ENCODE measurements around the gene GABBR1. TPM values are rescaled to one million over a fixed set of nuclear protein-coding genes. Genes with fewer than 3 reads are reported as not detected.

Gene GABBR1
- polyA plus RNA-seq, 1 donor from 2014 or later = 108 TPM

DNA sequence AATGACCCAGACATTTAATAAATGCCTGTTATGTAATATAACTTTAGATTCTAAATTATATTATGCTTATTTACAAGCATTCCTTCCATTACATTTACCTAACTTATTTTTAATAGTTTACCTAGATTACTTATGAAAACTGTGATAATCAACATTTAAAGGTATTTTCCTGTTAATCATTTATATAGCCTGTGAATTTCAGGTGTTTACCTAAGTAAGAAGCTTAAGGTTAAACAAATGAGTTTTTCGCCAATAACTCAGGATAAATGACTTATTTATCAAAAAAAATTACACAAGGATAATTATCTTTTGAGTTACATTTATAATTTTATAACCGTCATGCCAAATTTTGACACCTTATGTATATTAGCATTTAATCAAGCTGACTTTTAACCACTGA, 108.9 kb downstream of the GABBR1 start:
- Histone ChIP-seq H3K9me3 (ENCODE audit: low read length) (no peaks in the 10 kb centered on the region), H3K27me3 (ENCODE audit: insufficient read depth, low read depth, low read length) (no peaks in the 10 kb centered on the region), H3K4me3 (ENCODE audit: low read length) (no peak overlapping the region), H3K36me3 (ENCODE audit: insufficient read depth, low read length) (no peaks in the 10 kb centered on the region), H4K20me1 (ENCODE audit: insufficient read depth) (no peaks in the 10 kb centered on the region), H2AFZ (ENCODE audit: low read depth, low read length) (no peak overlapping the region), H3K9me2 (ENCODE audit: insufficient read depth, low read length) (no peaks in the 10 kb centered on the region), H3K79me2 (replicated peaks; ENCODE audit: insufficient read depth, low read length) (no peaks in the 10 kb centered on the region), H3F3A (ENCODE audit: insufficient read depth, low read length, poor library complexity, severe bottlenecking) (no peaks in the 10 kb centered on the region), H3K27ac (ENCODE audit: low read length) (no peak overlapping the region), H3K4me2 (ENCODE audit: low read length) (no peak overlapping the region), H3K9ac (ENCODE audit: low read length) (no peak overlapping the region)
- TF ChIP-seq MXI1 (conservative IDR thresholded peaks at IDR 0.05; ENCODE audit: poor library complexity, severe bottlenecking) (no peak), EZH2 (IDR thresholded peaks at IDR 0.05; ENCODE audit: borderline replicate concordance, insufficient read depth, low read length, poor library complexity, severe bottlenecking) (no peak), EP300 (conservative IDR thresholded peaks at IDR 0.05; ENCODE audit: poor library complexity, severe bottlenecking) (no peak), POLR2AphosphoS5 (IDR thresholded peaks at IDR 0.05) (no peak), SMC3 (conservative IDR thresholded peaks at IDR 0.05; ENCODE audit: poor library complexity) (no peak), TAF1 (IDR thresholded peaks at IDR 0.05; ENCODE audit: low read depth) (no peak), RAD21 (conservative IDR thresholded peaks at IDR 0.05) (no peak)
- TF ChIP-seq, protein P1, sequence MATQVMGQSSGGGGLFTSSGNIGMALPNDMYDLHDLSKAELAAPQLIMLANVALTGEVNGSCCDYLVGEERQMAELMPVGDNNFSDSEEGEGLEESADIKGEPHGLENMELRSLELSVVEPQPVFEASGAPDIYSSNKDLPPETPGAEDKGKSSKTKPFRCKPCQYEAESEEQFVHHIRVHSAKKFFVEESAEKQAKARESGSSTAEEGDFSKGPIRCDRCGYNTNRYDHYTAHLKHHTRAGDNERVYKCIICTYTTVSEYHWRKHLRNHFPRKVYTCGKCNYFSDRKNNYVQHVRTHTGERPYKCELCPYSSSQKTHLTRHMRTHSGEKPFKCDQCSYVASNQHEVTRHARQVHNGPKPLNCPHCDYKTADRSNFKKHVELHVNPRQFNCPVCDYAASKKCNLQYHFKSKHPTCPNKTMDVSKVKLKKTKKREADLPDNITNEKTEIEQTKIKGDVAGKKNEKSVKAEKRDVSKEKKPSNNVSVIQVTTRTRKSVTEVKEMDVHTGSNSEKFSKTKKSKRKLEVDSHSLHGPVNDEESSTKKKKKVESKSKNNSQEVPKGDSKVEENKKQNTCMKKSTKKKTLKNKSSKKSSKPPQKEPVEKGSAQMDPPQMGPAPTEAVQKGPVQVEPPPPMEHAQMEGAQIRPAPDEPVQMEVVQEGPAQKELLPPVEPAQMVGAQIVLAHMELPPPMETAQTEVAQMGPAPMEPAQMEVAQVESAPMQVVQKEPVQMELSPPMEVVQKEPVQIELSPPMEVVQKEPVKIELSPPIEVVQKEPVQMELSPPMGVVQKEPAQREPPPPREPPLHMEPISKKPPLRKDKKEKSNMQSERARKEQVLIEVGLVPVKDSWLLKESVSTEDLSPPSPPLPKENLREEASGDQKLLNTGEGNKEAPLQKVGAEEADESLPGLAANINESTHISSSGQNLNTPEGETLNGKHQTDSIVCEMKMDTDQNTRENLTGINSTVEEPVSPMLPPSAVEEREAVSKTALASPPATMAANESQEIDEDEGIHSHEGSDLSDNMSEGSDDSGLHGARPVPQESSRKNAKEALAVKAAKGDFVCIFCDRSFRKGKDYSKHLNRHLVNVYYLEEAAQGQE (IDR thresholded peaks at IDR 0.05; ENCODE audit: borderline replicate concordance) = no peak
- TF ChIP-seq, protein P2, sequence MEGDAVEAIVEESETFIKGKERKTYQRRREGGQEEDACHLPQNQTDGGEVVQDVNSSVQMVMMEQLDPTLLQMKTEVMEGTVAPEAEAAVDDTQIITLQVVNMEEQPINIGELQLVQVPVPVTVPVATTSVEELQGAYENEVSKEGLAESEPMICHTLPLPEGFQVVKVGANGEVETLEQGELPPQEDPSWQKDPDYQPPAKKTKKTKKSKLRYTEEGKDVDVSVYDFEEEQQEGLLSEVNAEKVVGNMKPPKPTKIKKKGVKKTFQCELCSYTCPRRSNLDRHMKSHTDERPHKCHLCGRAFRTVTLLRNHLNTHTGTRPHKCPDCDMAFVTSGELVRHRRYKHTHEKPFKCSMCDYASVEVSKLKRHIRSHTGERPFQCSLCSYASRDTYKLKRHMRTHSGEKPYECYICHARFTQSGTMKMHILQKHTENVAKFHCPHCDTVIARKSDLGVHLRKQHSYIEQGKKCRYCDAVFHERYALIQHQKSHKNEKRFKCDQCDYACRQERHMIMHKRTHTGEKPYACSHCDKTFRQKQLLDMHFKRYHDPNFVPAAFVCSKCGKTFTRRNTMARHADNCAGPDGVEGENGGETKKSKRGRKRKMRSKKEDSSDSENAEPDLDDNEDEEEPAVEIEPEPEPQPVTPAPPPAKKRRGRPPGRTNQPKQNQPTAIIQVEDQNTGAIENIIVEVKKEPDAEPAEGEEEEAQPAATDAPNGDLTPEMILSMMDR (IDR thresholded peaks at IDR 0.05; ENCODE audit: poor library complexity, severe bottlenecking) = no peak

DNA sequence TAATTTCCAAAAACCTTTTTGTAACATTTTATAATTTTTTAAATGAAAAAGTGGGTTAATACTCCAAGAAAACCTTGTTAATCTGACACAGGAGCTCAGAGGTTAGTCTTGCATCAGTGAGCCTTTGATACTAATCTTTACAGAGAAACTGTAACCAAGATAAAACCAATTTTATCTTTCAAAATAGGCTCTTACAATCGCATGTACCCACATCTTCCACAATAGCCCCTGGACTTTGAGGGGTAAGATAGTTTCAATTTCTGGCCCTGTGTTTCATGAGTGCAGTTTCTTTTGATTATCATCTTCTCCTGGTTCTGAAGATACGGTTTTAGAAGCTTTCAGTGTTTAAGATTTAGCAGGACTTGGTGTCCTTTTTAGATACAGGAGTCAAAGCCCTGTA, 110.8 kb downstream of the GABBR1 start:
- H4K20me1 ChIP-seq (ENCODE audit: insufficient read depth) = no peaks in the 10 kb centered on the region
- TF ChIP-seq, protein P1 (IDR thresholded peaks at IDR 0.05; ENCODE audit: borderline replicate concordance) = no peak
- TF ChIP-seq EP300 (conservative IDR thresholded peaks at IDR 0.05; ENCODE audit: poor library complexity, severe bottlenecking) = no peak
- no peak for TF ChIP-seq MXI1 (conservative IDR thresholded peaks at IDR 0.05; ENCODE audit: poor library complexity, severe bottlenecking)
- H3K27ac ChIP-seq (ENCODE audit: low read length) = no peak overlapping the region
- H3K9ac ChIP-seq (ENCODE audit: low read length) = no peak overlapping the region
- H3K36me3 ChIP-seq (ENCODE audit: insufficient read depth, low read length) = no peaks in the 10 kb centered on the region
- H3F3A ChIP-seq (ENCODE audit: insufficient read depth, low read length, poor library complexity, severe bottlenecking) = no peaks in the 10 kb centered on the region
- no peak overlapping the region for H2AFZ ChIP-seq (ENCODE audit: low read depth, low read length)
- no peak overlapping the region for H3K4me2 ChIP-seq (ENCODE audit: low read length)
- no peaks in the 10 kb centered on the region for H3K9me2 ChIP-seq (ENCODE audit: insufficient read depth, low read length)
- H3K4me3 ChIP-seq (ENCODE audit: low read length) = no peak overlapping the region
- no peaks in the 10 kb centered on the region for H3K27me3 ChIP-seq (ENCODE audit: insufficient read depth, low read depth, low read length)
- H3K9me3 ChIP-seq (ENCODE audit: low read length) = no peaks in the 10 kb centered on the region
- H3K79me2 ChIP-seq (replicated peaks; ENCODE audit: insufficient read depth, low read length) = no peaks in the 10 kb centered on the region
